NCI-H69 (cell line): ENCODE data around the gene MISP3.
"Not testable (repeated sequence)": the region's sequence is repeated elsewhere in the genome, so short reads cannot be mapped to it uniquely, and the experiment has no call there.

ENCODE experiments used
- DNase-seq: peaks from one replicate; lab custom pipeline; 2025; lab: John Stamatoyannopoulos, UW

The MISP3 gene

DNA sequence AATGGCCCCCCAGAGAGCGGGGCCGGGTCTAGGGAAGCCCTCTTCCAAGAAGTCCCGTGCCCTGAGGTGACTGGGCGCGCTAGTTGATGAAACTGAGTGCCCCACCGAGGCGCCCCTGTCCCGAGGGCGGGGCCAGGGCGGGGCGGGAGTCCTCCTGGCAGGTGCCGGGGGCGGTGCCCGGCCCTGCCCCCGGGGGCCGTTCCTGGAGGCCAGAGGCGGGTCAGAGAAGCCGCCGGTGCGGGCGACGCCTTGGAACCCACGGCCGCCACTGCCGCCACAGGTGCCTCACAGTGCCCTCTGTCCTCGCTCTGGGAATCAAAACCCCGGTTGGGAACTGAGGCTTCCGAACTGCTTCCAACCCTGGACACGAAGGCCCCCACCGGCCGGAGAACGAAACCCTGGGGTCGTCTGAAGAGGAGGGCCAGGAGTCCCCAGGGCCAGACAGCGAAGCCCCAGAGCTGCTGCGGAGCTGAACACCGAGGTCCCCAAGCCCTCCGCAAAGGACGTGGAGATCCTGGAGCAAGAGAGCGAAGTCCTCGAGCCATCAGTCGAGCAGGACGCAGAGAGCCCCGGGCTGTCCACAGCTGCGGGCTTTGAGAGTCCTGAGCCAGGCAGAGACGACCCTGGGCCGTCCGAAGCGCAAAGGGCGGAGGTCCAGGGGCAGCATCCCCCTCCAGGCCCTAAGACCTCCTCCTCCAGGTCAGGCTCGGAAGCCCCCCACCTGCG lies at the start of gene MISP3:
Gene MISP3, plus strand, starts transcription at position 252 of the 726 bp plus-strand sequence. CDS start 524 bp downstream, outside the sequence.
- DNase-seq, result peak; percentile 89

DNA sequence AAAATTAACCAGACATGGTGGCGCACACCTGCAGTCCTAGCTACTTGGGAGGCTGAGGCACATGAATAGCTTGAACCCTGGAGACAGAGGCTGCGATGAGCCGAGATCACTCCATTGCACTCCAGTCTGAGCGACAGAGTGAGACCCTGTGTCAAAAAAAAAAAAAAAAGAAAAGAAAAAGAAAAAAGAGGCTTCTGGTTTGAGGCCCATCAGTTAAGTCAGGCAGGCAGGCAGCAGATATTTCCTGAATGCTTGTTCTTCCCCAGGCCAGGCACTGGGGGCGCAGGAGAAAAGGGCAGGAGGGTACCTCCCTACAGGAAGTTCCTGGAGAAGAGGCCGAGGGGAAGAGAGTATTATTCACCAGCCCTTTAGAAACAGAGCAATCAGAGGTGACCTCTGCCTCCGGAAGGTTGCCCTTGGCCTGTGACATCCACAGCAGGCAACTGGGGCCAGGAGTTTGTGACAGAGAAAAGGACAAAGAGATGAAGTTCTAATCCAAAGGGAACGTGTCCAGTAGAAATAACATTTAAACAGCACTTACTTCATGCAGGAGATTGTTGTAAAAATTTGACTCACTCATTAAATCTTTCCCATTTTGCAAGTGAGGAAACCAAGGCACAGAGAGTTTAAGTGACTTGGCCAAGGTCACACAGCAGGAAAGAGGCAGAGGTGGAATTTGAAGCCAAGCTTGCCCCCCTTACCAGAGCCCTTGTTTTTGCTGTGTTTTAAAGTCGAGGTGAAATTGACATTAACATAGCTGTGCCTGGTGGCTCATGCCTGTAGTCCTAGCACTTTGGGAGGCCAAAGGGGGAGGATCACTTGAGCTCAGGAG lies 49.0 kb upstream of the MISP3 start:
- peak; percentile 74 for DNase-seq

DNA sequence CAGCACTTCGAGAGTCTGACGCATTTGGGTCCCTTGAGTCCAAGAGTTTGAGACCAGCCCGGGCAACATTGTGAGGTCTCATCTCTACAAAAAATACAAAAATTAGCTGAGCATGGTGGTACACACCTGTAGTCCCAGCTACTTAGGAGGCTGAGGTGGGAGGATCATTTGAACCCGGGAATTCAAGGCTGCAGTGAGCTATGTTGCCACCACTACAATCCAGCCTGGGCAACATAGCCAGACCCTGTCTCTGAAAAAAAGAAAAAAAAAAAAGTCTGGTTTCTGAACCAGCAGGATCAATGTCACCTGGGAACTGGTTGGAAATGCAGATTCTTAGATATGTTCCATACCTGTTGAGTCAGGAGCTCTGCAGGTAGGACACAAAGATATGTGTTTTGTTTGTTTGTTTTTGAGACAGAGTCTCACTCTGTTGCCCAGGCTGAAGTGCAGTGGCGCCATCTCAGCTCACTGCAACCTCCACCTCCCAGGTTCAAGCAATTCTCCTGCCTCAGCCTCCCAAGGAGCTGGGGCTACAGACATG lies 45.9 kb upstream of the MISP3 start:
- not testable (repeated sequence) for DNase-seq

DNA sequence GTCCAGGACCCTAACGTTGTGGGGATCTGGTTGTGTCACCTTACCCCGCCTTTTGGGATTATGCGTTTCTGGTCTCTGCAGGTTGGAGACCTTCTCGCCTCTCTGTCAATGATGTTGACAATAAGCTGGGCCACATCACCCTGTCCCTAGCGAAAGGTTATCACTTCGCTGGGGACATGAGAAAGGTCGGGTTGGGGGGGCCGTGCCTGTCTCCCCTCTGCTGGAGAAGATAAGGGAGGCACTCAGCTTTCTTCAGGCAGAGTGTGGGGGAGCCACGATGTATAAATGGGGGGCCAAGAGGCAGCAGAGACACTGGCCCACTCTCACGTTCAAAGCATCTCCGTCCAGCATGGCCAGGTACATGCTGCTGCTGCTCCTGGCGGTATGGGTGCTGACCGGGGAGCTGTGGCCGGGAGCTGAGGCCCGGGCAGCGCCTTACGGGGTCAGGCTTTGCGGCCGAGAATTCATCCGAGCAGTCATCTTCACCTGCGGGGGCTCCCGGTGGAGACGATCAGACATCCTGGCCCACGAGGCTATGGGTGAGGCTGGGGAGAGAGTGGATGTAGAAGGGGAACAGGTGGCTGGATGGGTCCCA lies 44.6 kb upstream of the MISP3 start, which contains the start of gene RLN3:
Gene RLN3, plus strand, starts transcription at position 293 of the 595 bp plus-strand sequence. Its CDS starts 57 bp downstream, at position 350.
- DNase-seq, result no peak

DNA sequence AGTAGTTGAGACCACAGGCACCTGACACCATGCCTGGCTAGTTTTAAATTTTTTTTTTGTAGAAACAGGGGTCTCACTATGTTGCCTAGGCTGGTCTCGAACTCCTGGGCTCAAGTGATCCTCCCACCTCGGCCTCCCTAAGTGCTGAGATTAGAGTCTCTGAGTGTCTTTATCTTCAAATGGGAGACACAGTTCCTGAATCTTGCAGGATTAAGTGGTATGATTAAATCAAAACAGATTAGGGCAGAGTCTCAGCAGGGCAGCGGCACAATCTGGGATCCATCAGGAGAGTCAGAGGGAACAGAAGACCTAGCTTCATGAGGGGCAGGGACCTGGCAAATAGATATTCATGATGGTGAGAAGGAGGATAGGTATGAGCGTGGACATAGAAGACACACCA lies 43.7 kb upstream of the MISP3 start:
- no peak for DNase-seq

DNA sequence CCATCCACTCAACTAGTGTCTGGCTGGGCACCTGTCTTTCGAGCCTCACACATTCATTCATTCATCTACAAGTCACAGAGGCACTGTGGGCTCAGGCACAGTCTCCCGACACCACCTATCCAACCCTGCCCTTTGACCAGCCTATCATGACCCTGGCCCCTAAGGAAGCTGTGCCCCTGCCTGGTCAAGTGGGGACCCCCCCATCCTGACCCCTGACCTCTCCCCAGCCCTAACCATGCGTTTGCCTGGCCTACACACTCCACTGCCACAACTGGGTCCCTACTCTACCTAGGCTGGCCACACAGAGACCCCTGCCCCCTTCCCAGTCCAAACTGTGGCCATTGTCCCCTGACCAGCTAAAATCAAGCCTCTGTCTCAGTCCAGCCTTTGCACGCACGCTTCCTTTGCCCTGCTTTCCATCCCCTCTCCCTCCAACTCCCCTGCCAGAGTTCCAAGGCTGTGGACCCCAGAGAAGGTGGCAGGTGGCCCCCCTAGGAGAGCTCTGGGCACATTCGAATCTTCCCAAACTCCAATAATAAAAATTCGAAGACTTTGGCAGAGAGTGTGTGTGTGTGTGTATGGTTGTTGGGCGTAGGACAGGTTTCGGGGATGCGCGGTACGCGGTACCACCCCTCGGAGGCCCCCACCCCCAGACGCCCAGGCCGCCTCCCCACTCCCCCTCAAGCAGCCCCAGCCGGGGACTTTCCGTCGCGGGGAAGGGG lies 41.4 kb upstream of the MISP3 start:
- no peak for DNase-seq

DNA sequence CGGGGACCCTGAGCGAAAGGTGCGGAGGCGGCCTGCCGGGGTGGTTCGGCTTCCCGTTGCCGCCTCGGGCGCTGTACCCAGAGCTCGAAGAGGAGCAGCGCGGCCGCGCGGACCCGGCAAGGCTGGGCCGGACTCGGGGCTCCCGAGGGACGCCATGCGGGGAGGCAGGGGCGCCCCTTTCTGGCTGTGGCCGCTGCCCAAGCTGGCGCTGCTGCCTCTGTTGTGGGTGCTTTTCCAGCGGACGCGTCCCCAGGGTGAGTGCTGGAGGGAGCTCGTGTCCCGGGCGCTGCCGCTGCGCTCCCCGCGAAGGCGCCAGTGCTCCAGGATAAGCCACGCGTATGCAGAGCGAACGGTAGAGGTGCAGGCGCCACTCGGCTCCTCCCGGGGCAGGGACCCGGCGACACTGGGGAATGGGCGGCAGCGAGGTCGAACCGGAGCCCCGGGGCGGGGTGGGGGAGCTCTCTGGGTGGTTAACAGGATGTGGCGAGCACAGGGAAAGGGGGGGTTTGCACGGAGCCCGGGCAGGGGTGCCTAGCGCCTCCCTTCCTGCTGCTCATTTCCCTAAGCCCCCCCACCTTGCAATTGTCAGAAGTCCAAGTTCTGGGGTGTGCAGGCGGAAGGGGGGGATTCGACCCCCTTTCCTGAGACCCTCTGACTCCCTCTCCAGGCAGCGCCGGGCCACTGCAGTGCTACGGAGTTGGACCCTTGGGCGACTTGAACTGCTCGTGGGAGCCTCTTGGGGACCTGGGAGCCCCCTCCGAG lies 40.7 kb upstream of the MISP3 start, which contains the start of gene IL27RA:
Gene IL27RA, plus strand, starts transcription at position 44 of the 762 bp plus-strand sequence. Its CDS starts 111 bp downstream, at position 155.
- peak; percentile 83 for DNase-seq

DNA sequence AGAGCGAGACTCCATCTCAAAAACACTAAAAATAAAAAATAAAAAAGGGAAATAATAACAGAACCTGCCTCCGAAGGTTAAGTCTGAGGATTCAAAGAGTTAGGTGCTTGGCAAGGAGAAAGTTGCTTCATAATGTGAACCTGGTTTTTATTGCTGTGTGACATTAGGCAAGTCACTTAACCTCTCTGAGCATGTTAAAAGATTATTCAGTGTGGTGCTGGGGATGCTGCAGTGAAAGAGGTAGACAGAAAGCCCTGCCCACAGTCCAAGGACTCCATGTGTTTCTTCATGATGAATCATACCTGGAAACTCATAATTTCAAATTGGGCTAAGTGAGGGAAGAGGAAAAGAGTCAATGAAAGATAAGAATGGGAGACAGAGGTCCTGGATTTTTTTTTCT lies 38.6 kb upstream of the MISP3 start:
- DNase-seq, result no peak

DNA sequence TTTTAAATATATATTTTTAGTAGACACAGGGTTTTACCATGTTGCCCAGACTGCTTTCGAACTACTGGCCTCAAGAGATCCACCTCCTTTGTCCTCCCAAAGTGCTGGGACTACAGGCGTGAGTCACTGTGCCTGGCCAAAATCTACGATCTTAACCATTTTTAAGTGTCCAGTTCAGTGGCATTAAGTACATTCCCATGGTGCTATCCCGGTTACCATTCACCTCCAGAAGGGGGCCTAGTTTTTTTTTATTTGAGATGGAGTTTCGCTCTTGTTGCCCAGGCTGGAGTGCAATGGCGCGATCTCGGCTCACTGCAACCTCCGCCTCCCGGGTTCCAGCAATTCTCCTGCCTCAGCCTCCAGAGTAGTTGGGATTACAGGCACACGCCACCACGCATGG lies 37.4 kb upstream of the MISP3 start:
- peak; percentile 18 for DNase-seq

DNA sequence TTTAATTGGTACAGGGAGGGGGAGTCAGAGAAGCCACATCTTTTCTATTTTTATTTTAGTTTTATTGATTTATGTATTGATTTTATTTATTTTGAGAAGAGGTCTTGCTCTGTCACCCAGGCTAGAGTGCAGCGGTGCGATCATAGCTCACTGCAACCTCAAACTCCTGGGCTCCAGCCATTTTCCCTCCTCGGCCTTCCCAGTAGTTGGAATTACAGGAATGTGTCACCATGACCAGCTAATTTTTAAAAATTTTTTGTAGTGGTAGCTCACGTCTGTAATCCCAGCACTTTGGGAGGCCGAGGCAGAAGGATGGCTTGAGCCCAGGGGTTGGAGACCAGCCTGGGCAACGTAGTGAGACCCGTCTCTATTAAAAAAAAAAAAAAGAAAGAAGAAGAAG lies 36.9 kb upstream of the MISP3 start:
- DNase-seq, result no peak

DNA sequence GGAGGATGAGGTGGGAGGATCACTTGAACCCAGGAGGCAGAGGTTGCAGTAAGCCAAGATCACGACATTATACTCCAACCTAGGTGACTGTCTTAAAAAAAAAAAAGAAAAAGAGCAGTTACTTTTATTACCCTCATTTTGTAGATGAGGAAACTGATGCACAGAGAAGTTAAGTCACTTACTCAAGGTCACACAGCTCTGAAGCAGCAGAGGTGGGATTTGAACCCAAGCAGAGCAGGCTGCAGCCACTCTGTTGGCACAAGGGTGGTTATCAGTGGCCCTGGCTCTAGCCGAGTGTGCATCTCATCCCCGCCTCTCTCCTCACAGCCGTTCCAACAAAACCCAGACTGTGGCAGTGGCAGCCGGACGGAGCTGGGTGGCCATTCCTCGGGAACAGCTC lies 33.4 kb upstream of the MISP3 start:
- no peak for DNase-seq

DNA sequence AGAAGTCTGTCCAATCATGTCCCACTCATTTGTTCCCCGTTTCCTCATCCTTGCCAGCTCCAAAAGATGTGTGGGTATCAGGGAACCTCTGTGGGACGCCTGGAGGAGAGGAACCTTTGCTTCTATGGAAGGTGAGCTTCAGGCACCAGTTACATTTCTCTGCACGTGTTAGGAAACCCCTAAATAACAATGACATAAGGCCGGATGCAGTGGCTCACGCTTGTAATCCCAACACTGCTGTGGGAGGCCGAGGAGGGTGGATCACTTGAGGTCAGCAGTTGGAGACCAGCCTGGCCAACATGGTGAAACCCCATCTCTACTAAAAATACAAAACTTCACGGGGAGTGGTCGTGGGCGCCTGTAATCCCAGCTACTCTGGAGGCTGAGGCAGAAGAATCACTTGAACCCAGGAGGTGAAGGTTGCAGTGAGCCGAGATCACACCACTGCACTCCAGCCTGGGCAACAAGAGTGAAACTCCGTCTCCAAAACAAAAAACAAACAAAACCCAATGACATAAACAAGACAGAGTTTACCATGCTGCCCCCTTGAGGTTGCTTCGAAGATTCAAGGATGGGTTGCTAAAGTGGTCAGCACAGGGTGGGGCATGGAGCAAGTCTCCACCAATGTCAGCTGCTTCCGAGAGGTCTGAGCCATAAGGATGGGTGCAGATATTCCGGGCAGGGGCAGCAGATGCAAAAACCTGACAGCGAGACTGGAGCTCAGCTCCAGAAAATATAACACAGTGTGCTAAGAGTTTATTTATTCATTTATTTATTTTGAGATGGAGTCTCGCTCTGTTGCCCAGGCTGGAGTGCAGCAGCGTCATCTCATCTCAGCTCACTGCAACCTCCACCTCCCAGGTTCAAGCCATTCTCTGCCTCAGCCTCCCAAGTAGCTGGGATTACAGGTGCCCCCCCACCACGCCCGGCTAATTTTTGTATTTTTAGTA lies 29.7 kb upstream of the MISP3 start:
- peak; percentile 63 for DNase-seq

DNA sequence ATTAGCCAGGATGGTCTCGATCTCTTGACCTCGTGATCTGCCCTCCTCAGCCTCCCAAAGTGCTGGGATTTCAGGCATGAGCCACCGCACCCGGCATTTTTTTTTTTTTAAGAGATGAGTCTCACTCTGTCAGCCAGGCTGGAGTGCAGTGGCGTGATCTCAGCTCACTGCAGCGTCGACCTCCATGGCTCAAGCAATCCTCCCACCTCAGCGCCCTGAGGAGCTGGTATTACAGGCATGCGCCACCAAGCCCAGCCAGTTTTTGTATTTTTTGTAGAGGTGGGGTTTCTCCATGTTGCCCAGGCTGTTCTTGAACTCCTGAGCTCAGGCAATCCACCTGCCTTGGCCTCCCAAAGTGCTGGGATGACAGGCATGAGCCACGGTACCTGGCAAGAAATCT lies 24.7 kb upstream of the MISP3 start:
- not testable (repeated sequence) for DNase-seq

DNA sequence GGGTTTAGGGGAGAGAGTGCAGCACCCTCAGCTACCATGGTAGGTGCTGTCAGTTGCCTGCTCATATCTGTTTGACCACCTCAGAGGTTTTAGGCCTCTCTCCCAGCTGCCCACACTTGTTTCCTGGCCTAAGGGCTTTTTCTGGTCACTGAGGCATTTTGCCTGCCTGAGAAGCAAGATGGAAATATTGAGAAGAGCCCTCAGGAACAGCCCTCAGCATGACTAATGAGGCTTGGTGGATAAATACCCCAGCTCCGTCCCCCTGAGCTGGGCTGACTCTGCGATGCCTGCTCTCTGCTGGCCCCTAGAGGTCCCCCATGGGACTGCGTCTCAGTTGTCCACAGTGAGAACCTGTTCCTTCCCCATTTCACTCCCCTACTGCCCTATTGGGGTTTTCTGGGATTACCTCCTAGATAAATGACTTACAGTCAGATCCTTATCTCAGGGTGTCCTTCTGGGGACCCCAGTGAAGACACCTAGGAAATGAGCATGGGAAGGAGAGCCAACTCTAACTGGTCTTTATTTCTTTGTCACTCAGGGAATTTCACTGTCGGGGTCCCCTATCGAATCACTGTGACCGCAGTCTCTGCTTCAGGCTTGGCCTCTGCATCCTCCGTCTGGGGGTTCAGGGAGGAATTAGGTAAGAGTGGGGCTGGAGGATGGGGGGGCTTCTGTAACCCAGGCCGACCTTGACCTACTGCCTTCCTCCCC lies 24.0 kb upstream of the MISP3 start:
- peak; percentile 62 for DNase-seq

DNA sequence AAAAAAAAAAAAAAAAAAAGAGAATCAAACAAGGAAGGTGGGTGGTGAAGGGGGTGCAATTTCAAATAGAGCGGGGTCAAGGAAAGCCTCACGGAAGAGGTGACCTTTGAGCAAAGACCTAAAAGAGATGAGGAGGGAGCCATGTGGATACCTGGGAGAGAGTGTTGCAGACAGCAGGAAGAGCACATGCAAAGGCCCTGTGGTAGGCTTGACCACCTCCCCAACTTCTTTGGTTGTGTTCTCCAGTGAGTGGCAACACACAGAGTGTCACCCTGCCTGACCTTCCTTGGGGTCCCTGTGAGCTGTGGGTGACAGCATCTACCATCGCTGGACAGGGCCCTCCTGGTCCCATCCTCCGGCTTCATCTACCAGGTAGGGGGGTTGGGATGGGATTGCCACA lies 22.1 kb upstream of the MISP3 start:
- no peak for DNase-seq

DNA sequence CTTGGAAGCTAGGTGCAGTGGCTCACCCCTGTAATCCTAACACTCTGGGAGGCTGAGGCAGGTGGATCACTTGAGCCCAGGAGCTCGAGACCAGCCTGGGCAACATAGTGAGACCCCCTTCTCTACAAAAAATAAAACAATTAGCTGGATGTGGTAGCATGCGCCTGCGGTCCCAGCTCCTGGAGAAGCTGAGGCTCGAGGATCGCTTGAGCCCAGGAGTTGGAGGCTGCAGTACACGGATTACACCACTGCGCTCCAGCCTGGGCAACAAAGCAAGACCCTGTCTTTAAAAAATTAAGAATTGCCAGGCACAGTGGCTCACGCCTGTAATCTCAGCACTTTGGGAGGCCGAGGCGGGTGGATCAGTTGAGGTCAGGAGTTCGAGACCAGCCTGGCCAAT lies 21.6 kb upstream of the MISP3 start:
- DNase-seq, result not testable (repeated sequence)

DNA sequence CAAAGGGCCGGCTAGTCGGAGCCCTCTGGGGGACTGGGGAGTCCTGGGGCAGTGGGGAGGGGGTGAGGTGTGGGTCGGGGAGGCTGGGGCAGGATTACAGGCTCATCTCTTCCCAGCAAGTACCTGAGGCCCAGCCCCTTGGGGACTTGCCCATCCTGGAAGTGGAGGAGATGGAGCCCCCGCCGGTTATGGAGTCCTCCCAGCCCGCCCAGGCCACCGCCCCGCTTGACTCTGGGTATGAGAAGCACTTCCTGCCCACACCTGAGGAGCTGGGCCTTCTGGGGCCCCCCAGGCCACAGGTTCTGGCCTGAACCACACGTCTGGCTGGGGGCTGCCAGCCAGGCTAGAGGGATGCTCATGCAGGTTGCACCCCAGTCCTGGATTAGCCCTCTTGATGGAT lies 20.6 kb upstream of the MISP3 start:
- no peak for DNase-seq

DNA sequence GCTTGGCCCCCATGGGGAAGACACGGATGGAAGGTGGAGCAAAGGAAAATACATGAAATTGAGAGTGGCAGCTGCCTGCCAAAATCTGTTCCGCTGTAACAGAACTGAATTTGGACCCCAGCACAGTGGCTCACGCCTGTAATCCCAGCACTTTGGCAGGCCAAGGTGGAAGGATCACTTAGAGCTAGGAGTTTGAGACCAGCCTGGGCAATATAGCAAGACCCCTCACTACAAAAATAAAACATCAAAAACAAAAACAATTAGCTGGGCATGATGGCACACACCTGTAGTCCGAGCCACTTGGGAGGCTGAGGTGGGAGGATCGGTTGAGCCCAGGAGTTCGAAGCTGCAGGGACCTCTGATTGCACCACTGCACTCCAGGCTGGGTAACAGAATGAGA lies 20.1 kb upstream of the MISP3 start:
- no peak for DNase-seq

DNA sequence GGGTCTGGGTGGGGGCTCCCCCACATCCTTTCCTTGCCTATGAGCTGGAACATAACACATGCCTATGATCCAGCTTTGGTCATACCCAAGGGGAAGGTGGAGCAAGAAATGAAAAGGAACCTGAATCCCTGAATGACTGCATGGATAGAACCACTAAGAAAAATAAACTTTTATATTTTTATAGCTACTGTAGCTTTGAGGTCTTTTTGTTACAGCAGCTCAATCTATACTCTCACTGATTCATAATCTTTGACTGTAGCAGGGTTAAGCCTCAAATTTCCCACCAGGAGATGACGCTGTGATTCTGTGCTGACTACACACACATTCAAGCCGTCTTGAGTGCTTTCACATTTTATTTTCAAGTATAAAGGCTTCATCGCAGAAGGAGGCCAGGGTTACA lies 19.6 kb upstream of the MISP3 start:
- DNase-seq, result no peak
